GM18517 (cell line): ENCODE results near the gene HOXD13.

Experiments
- ATAC-seq: cut with Tn5 transposase; IDR thresholded peaks from one replicate; pipeline ENCODE4 v1.9.1; 2021; ENCODE audit warnings: mild to moderate bottlenecking, moderate library complexity; ENCODE audit not compliant: unreplicated experiment

The HOXD13 gene

GRCh38 chr2:176093145-176093897 is 800 bp downstream of the HOXD13 start:
- ATAC-seq = no peak

- no peak for ATAC-seq
Measured at GRCh38 chr2:176093898-176094249, 1.4 kb downstream of the HOXD13 start.

DNA sequence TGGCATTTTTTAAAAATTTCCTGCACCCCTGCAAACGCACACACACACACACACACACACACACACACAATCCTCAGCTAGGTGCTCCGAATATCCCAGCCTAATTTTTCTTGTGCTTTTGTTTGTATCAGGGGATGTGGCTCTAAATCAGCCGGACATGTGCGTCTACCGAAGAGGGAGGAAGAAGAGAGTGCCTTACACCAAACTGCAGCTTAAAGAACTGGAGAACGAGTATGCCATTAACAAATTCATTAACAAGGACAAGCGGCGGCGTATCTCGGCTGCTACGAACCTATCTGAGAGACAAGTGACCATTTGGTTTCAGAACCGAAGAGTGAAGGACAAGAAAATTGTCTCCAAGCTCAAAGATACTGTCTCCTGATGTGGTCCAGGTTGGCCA is 1.8 kb downstream of the HOXD13 start:
- ATAC-seq = no peak

DNA sequence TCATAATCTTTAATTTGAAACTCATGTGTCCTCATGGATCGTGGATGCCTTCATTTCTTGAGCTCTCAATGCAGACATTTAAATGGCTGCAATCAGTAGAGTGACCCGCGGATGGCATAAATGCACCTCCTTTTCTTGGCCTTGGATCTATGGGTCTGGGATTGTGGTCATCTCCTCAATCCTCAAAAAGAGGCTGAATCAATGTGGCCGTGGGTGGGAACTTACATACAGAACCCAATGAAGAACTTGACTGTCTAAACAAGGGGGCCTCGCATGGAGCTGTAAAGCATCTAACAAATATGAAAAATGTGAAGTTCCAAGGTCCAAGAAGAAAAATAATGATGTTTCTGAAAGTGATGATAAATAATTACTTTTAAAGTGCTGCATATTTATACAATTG is 2.9 kb downstream of the HOXD13 start:
- ATAC-seq = no peak

GRCh38 chr2:176096243-176096985 is 3.9 kb downstream of the HOXD13 start:
- ATAC-seq = no peak

- peak; percentile 69 for ATAC-seq
Measured at GRCh38 chr2:176096986-176097819, 4.7 kb downstream of the HOXD13 start.

DNA sequence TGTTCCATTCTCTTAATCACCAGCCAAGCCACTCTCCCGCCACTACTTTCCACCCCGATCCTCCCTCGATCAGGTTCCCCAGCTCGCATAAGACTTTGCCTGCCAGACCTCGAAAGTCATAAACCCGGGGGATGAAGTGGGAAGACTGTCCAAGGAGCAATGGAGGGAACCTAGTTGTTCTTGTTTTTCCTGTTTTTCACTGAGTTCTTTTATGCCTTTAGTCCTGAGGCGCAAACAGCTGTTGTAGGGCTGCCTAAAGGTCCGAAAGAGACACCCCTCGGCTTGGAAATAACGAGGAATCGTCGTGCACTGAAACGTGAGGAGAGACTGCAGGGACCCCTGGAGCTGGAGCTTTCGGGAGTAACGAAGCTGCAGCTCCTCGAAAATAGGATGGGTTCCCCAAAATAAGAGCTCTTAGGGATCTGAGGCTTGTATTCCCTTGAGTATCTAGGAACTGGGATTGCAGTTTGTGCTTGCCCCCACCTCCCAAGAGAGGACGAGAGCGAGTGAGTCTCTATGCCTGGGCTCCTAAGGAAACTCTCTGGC is 5.4 kb downstream of the HOXD13 start:
- ATAC-seq = no peak

- ATAC-seq = no peak
Measured at GRCh38 chr2:176098366-176099158, 6.0 kb downstream of the HOXD13 start.

- no peak for ATAC-seq
Measured at GRCh38 chr2:176099159-176099727, 6.7 kb downstream of the HOXD13 start.

GRCh38 chr2:176099728-176100546 is 7.4 kb downstream of the HOXD13 start, which contains the start of gene HOXD12:
Gene HOXD12 (plus strand): TSS chr2:176099795. CDS start chr2:176099802, 7 bp downstream.
- ATAC-seq = no peak

GRCh38 chr2:176100547-176101140 is 8.1 kb downstream of the HOXD13 start:
- no peak for ATAC-seq

- ATAC-seq = no peak
Measured at GRCh38 chr2:176101216-176101830, 8.8 kb downstream of the HOXD13 start.

- ATAC-seq = no peak
Measured at GRCh38 chr2:176101842-176102241, 9.3 kb downstream of the HOXD13 start.

- ATAC-seq = no peak
Measured at GRCh38 chr2:176102309-176102866, 9.9 kb downstream of the HOXD13 start.

GRCh38 chr2:176103194-176103593 is 10.7 kb downstream of the HOXD13 start:
- no peak for ATAC-seq

DNA sequence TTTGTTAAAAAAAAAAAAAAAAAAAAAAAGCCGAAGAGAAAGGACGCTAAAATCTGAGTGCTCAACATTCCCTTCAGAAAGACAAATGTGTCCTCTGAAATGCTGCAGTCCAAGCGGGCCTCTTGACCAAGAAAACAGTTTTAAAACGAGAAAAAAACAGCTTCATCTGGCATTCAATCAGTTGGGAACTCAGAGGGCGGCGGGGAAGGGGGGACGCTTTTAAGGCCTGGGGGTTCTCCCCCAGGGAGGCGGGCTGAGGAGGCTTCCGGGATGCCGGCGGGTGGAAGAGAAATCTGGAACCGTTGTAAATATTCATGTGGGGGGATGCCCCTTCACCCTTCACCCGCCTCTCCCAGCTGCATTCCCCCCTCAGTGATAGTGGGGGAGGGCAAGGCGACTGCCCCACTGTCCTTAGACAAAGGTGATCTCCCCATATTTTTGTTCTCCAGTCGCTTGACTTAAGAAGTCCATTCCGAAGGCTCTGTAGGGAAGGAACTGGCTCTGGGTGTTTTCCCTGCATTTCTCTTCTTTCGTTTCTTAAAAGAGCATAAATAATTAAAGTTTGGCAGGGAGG is 11.3 kb downstream of the HOXD13 start:
- no peak for ATAC-seq

DNA sequence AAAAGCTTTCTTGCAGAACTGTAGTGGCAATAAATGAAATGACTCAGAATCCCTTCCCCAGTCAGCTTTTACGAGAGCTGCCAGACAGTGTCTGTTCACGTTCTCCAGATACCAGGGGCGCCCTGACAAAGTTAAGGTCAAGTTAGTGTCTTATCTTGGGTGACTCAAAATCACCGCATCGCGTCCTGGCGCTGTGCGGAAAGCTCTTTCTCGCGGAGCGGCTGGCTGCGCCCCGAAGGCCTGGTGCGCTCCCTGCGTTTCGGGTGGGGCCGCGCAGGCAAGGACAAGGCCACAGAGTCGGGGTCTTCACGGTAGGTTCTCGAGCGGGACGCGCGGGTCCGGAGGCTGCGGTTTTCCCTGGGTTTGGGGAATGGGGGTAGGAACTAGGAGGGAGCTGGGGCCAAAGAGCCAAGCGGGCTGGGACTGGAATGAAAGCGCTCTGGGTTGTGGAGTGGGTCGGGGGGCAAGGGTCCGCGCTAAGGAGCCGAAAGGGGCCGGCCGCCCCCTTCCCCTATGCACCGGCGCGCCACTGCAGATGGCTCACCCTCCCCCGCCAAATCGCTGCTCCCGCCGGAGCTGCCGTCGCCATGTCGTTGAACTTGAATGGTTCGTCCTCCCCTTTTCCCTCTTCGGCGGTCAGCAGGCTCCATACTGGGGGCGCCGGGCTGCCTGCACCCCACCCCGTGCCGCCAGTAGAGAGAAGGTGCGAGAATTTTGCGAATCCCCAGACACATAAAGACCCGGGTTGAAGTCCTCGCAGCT is 12.0 kb downstream of the HOXD13 start:
- ATAC-seq = no peak
